ENCODE data around the gene ZBTB47. TPM values are rescaled to one million over a fixed set of nuclear protein-coding genes. Genes with fewer than 3 reads are reported as not detected.

The ZBTB47 gene
- total and polyA plus RNA-seq, 2 donors (not counting 3 experiments of a cell fraction or from before 2014, with no cell fraction given), result 10.6 to 14.5 TPM

DNA sequence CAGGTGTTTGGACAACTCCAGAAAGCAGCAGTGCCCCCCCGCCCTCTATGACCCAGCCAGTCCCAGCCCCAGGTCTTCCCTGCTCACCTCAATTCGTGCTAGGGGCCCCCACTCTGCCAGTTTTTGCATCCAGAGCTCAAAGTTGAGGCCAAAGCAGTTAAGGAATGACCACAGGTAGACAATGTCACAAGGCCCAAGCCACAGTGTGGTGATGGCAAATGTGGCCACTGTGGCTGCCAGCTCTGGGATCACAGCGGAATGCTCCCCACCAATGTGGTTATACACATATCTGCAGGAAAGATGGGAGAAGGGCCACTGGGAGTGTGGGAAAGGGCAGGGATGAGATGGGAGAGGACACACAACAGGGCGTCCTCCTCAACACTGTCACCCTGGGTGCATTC, 40.0 kb downstream of the ZBTB47 start:
- no peaks in the 10 kb centered on the region for H3K36me3 ChIP-seq (ENCODE audit: control insufficient read depth in 2 of 2, extremely low read depth in 1 of 2, insufficient read depth in 2 of 2, low read length in 2 of 2)
- no peak overlapping the region for H3K27ac ChIP-seq (ENCODE audit: insufficient read depth, low read depth, low read length)
- FAIRE-seq (no peak), DNase-seq (ENCODE audit: low read depth, low spot score) (no peak)
- no peaks in the 10 kb centered on the region for H3K9me3 ChIP-seq (replicated peaks; ENCODE audit: control insufficient read depth, insufficient read depth, low read length)
- ChIA-PET CTCF (no interaction called here), POLR2A (no interaction called here)
- H2AFZ ChIP-seq (ENCODE audit: low read depth, low read length), result no peak overlapping the region
- no peaks in the 10 kb centered on the region for H4K20me1 ChIP-seq (replicated peaks; ENCODE audit: control insufficient read depth, extremely low read depth, insufficient read depth, low read length)
- TF ChIP-seq MYC (IDR thresholded peaks at IDR 0.05; ENCODE audit: low read depth, low read length), result no peak
- no peak for TF ChIP-seq POLR2AphosphoS5 (IDR thresholded peaks at IDR 0.05; ENCODE audit: insufficient read depth, low read depth, low read length)
- no peak for TF ChIP-seq JUN (IDR thresholded peaks at IDR 0.05; ENCODE audit: borderline replicate concordance, insufficient read depth, insufficient read length, low read depth)
- TF ChIP-seq, protein P1, sequence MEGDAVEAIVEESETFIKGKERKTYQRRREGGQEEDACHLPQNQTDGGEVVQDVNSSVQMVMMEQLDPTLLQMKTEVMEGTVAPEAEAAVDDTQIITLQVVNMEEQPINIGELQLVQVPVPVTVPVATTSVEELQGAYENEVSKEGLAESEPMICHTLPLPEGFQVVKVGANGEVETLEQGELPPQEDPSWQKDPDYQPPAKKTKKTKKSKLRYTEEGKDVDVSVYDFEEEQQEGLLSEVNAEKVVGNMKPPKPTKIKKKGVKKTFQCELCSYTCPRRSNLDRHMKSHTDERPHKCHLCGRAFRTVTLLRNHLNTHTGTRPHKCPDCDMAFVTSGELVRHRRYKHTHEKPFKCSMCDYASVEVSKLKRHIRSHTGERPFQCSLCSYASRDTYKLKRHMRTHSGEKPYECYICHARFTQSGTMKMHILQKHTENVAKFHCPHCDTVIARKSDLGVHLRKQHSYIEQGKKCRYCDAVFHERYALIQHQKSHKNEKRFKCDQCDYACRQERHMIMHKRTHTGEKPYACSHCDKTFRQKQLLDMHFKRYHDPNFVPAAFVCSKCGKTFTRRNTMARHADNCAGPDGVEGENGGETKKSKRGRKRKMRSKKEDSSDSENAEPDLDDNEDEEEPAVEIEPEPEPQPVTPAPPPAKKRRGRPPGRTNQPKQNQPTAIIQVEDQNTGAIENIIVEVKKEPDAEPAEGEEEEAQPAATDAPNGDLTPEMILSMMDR (IDR thresholded peaks at IDR 0.05; ENCODE audit: extremely low read depth in 1 of 2, insufficient read depth in 1 of 2, low read depth in 1 of 2, low read length in 2 of 2), result no peak
- TF ChIP-seq, protein P2, sequence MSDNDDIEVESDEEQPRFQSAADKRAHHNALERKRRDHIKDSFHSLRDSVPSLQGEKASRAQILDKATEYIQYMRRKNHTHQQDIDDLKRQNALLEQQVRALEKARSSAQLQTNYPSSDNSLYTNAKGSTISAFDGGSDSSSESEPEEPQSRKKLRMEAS (IDR thresholded peaks at IDR 0.05; ENCODE audit: insufficient read depth, insufficient read length), result no peak
- no peak for TF ChIP-seq EZH2 (IDR thresholded peaks at IDR 0.05; ENCODE audit: borderline replicate concordance, low read depth, low read length, severe bottlenecking)
- no peak for TF ChIP-seq GATA2 (IDR thresholded peaks at IDR 0.05; ENCODE audit: insufficient read depth, insufficient read length, low read depth, low read length)
- TF ChIP-seq FOS (IDR thresholded peaks at IDR 0.05; ENCODE audit: borderline replicate concordance, insufficient read depth, low read length), result no peak
- no peak for TF ChIP-seq POLR2A (IDR thresholded peaks at IDR 0.05; ENCODE audit: low read depth, low read length)
- H3K4me3 ChIP-seq (replicated peaks in 1 of 3; ENCODE audit: insufficient read depth in 1 of 3, low read depth in 1 of 3, low read length in 3 of 3), result no peak overlapping the region
- BruUV-seq (replicated peaks), result no TSS peak
- dilution Hi-C loops (cut with MboI; ENCODE audit: extremely low pct_ligation_motif_present, low sequenced_read_pairs), result no loop called here
- no peaks in the 10 kb centered on the region for H3K4me1 ChIP-seq (ENCODE audit: control insufficient read depth, extremely low read depth, insufficient read depth, low read length)
- no peak overlapping the region for H3K4me2 ChIP-seq (ENCODE audit: insufficient read depth, low read length)
- H3K9ac ChIP-seq (replicated peaks; ENCODE audit: extremely low read depth, insufficient read depth, low read length), result no peak overlapping the region
- no peaks in the 10 kb centered on the region for H3K79me2 ChIP-seq (ENCODE audit: control insufficient read depth, insufficient read depth, low read length)
- no peaks in the 10 kb centered on the region for H3K27me3 ChIP-seq (ENCODE audit: control insufficient read depth in 2 of 2, insufficient read depth in 2 of 2, low read length in 2 of 2)
- H3K9me1 ChIP-seq (replicated peaks; ENCODE audit: control insufficient read depth, extremely low read depth, insufficient read depth, low read length), result no peaks in the 10 kb centered on the region
- intact Hi-C loops (cut with micrococcal nuclease), result no loop called here
